GM12864 (cell line): ENCODE data around the gene IGSF5.
A peak's percentile ranks its signal among the peaks of the same experiment; 100 is the strongest.

ENCODE experiments used
- DNase-seq: peaks from one replicate; pipeline ENCODE4 v3.0.0-alpha.2; 2011; ENCODE audit warnings: low read depth
- H3K4me3 ChIP-seq: 2 replicates; pipeline ENCODE4 v1.5.1; 2011; ENCODE audit warnings: mild to moderate bottlenecking, low read depth, low read length, control low read depth
- TF ChIP-seq, protein P1 (sequence below): IDR thresholded peaks from 2 replicates; pipeline ENCODE4 v1.5.1; 2011; ENCODE audit warnings: low read depth, mild to moderate bottlenecking, moderate library complexity, low read length, control low read depth, inconsistent platforms; ENCODE audit errors: missing control alignments

The IGSF5 gene

DNA sequence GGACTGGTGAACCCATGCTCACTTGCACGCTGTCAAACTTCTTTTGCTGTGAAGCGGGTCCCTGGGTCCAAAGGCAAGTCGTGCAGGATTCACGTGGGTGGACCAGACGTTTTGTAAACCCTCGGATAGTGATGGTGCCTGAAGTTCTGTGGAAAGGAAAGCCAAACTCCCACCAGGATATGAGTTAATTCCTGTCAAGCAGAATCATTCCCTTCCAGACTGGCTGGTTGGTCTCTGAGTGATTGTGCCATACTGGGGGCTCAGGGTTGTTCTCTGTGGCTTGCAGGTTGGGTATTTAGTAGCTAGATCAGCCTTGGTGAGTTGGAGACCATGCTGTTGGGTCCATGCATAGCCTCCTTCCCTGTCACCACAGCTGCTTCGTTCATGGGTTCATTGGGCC lies 32.7 kb upstream of the IGSF5 start:
- TF ChIP-seq, protein P1, sequence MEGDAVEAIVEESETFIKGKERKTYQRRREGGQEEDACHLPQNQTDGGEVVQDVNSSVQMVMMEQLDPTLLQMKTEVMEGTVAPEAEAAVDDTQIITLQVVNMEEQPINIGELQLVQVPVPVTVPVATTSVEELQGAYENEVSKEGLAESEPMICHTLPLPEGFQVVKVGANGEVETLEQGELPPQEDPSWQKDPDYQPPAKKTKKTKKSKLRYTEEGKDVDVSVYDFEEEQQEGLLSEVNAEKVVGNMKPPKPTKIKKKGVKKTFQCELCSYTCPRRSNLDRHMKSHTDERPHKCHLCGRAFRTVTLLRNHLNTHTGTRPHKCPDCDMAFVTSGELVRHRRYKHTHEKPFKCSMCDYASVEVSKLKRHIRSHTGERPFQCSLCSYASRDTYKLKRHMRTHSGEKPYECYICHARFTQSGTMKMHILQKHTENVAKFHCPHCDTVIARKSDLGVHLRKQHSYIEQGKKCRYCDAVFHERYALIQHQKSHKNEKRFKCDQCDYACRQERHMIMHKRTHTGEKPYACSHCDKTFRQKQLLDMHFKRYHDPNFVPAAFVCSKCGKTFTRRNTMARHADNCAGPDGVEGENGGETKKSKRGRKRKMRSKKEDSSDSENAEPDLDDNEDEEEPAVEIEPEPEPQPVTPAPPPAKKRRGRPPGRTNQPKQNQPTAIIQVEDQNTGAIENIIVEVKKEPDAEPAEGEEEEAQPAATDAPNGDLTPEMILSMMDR: no peak
- H3K4me3 ChIP-seq: no peak overlapping the region
- DNase-seq: no peak

DNA sequence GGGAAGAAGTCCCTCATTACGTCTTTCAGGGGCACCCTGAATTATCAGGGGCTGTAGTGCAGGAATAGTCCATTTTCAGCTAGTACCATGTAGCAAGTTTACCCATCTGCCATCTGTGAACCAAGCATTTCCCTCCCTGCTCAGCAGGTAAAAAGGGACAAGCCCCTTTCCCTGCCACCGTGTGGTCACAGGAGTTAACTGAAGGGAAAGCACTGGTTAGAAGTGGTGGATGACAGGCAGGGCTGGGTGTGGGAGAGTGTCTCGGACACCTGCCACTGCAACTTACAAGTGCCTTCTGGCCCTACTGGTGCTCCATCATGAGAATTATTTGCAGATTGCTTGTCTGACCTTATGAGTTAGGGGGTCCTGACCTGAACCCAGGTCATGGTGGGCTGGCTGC lies 32.0 kb upstream of the IGSF5 start:
- TF ChIP-seq, protein P1: no peak
- H3K4me3 ChIP-seq: no peak overlapping the region
- no peak for DNase-seq

DNA sequence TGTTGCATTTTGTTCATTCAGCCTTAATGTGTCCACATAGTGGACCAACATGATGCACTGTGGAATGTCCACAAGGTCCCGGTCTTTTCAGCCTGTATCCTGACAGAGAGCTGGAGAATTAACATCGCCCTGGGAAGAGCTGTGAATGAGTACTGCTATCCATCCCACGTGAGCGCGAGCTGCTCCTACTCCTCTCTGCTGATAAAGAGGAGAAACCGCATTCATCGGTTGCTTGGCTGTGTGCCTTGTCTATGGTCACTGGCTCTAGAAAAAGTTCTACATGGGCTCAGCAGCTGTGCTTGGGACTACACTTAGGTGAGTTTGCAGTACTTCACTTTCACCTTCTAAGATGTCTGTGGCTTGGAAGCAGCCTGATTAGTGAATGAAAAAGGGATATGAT lies 31.1 kb upstream of the IGSF5 start:
- H3K4me3 ChIP-seq: no peak overlapping the region
- TF ChIP-seq, protein P1: no peak
- DNase-seq: no peak

DNA sequence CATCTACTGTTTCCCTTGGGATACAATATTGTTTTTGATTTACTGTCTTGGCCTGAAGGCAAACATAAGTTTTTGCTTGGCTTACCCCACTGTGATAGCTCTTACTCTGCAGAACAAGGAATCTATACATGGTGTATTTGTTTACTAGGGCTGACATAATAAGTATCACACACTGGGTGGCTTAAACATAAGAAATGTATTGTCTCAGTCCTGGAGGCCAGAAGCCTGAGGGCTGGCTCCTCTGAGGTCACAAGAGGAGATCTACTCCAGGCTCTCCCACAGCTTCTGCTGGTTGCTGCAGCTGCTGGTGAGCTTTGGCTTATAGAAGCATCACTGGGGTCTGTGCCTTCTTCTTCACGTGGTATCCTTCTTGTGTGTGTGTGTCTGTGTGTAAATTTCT lies 30.7 kb upstream of the IGSF5 start:
- TF ChIP-seq, protein P1: no peak
- DNase-seq: no peak
- no peak overlapping the region for H3K4me3 ChIP-seq

DNA sequence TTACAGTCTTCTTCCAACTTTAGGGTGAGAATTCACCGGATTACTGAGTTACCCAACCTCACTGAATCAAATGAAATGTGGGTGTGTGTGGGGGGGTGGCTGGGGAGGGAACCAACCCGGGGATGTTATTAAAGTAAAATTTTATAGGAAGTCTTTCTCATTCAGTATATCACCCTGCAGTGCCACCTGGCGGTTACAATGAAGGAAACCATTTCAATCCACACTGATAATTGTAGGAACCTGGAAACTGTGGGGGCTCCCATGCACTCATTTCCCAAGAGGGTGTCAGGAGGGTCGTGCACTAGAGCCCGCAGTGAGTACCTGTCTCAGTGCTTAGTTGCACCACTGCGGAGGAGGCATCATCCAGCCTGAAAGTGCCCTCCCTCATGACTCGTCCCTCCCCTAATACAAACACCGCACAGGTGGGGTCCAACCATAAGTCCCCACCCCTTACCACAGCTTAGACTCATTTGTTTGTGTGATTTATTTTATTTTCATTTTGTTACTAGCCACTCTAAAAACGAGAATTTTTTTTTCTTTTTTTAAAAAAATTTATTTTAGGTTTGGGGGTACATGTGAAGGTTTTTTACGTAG lies 29.1 kb upstream of the IGSF5 start:
- TF ChIP-seq, protein P1: peak; percentile 55
- no peak for DNase-seq

DNA sequence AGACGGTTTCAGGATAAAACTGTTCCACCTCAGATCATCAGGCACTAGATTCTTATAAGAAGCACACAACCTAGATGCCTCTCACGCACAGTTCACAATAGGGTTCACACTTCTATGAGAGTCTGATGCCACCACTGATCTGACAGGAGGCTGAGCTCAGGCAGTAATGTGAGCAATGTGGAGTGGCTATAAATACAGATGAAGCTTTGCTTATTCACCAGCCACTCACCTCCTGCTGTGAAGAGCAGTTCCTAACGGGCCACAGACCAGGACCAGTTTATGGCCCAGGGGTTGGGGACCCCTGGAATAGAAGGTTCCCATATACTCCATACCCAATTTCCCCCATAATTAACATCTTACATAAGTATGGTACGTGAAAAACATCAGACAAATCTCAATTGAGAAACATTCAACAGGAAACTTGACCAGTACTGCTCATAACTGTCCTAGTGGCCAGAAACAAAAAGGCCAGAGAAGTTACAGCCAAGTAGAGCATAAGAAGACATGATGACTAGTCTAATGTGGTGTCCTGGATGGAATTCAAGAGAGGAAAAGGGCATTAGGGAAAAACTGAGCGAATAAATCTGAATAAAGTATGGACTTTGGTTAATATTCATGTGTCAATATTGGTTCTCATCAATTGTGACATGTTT lies 24.7 kb upstream of the IGSF5 start:
- DNase-seq: no peak
- H3K4me3 ChIP-seq: no peak overlapping the region
- TF ChIP-seq, protein P1: no peak

More for the DNA sequence above, 29.1 kb upstream of the IGSF5 start:
- no peak overlapping the region for H3K4me3 ChIP-seq

DNA sequence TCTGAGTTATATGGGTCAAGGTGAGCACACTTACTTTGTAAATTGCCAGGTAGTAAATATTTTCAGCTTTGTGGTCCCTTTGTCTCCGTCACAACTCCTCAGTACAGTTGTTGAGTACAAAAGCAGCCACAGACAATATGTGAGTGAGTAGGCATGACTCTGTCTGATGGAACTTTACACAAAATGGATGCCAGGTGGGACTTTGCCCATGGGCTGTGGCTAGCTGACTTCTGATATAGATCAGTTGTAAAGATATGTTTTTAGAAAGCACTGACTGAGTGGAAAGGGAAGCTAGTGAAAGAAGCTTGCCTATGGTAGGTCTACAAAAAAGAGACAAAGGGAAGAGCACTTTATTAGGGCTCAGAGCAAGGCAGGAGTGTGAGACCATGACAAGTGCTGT lies 23.1 kb upstream of the IGSF5 start:
- no peak for DNase-seq
- H3K4me3 ChIP-seq: no peak overlapping the region
- TF ChIP-seq, protein P1: no peak
